Ovary (tissue), 3 donors: ENCODE data around the gene PHACTR1.

Experiments used
- EP300 ChIP-seq: sonication (generic); formaldehyde crosslinking; IDR thresholded peaks from one replicate; pipeline ENCODE4 v1.6.1; 2017; ENCODE audit warnings: antibody characterized with exemption
- TF ChIP-seq, protein P1 (sequence below), 3 donors: fragments of 450-650 bp in 2 of 3; fragments of 200-600 bp in 1 of 3; IDR thresholded peaks; one replicate each; pipeline versions ENCODE4 v1.5.1 to v1.8.0; 2016 to 2022; ENCODE audit warnings: antibody characterized with exemption in 3 of 3, mild to moderate bottlenecking in 1 of 3
- donor health status: DM: no; HTN: no; CAD: no.

DNA sequence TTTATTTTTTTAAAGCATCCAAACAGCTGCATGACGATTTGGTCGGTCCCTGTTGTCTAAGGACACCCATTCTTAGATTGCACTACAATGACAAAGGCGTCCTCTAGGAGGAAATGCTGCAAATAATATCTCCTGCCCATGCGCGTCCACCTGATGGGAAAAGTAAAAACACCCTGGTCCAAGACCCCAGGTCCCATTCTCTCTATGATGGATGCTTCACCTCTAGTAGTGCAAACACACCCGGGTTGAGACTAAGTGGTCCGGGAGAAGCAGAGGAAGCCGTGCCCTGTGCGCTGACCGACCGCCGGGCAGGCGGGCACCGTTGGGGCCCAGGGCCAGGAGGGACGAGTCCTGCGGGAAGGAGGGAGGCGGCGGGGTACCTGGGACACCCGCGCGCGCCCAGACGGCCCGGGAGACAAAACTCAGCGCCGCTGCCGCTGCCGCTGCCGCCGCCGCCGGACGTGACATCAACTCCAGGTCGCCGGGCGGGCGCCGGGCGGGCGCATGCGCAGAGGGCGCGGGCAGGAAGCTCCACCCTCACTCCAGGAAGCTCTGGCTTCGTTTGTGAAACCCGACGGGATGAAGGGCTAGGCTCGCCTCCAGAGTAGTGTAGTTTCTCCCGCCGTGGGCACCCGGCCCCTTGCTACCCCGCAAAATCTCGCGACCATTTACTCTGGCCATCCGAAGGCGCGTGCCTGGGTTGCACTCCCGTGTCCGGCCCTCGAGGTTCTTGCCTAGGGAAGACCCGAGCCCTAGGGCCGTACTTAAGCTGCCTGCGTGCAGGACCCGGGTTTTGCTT, 611.7 kb downstream of the PHACTR1 start, which contains the start of gene TBC1D7:
- TF ChIP-seq, protein P1, sequence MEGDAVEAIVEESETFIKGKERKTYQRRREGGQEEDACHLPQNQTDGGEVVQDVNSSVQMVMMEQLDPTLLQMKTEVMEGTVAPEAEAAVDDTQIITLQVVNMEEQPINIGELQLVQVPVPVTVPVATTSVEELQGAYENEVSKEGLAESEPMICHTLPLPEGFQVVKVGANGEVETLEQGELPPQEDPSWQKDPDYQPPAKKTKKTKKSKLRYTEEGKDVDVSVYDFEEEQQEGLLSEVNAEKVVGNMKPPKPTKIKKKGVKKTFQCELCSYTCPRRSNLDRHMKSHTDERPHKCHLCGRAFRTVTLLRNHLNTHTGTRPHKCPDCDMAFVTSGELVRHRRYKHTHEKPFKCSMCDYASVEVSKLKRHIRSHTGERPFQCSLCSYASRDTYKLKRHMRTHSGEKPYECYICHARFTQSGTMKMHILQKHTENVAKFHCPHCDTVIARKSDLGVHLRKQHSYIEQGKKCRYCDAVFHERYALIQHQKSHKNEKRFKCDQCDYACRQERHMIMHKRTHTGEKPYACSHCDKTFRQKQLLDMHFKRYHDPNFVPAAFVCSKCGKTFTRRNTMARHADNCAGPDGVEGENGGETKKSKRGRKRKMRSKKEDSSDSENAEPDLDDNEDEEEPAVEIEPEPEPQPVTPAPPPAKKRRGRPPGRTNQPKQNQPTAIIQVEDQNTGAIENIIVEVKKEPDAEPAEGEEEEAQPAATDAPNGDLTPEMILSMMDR (IDR thresholded peaks at IDR 0.05): no peak
- no peak for TF ChIP-seq EP300
